Measurements from ENCODE around the gene YIPF3.
"Not testable (repeated sequence)": the region's sequence is repeated elsewhere in the genome, so short reads cannot be mapped to it uniquely, and the experiment has no call there.

The YIPF3 gene

DNA sequence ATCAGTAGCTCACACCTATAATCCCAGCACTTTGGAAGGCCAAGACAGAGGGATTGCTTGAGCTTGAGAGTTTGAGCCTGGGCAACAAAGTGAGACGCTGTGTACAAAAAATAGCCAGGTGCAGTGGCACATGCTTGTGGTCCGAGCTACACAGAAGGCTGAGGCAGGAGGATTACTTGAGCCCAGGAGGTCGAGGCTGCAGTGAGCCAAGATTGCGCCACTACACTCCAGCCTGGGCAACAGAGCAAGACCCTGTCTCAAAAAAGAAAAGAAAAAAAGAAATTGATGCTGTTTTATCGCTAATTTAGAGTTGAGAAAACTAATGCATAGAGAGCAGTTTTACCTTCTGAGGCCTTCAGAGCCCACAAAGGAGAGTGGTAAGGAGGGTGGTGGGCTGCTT lies 18.4 kb downstream of the YIPF3 start:
- not testable (repeated sequence) for H3K9ac ChIP-seq (ENCODE audit: low read depth, low read length); H3K27me3 ChIP-seq (ENCODE audit: insufficient read depth, low read length); H3K27ac ChIP-seq (ENCODE audit: low read depth, low read length); H3K9me3 ChIP-seq (ENCODE audit: insufficient read depth, low read depth, low read length); H3K4me3 ChIP-seq (ENCODE audit: low read length)
- Histone ChIP-seq H3K36me3 (ENCODE audit: insufficient read depth, low read length) (peaks cover 56% of the 10 kb centered on the region), H3K4me1 (ENCODE audit: insufficient read depth, low read length) (peaks cover 15% of the 10 kb centered on the region)
- WGBS: 94% methylated on average over 5 of the region's 5 CpGs

GRCh38 chr6:43497689-43498088 lies 19.0 kb downstream of the YIPF3 start:
- H3K27me3 ChIP-seq (ENCODE audit: insufficient read depth, low read length): no peaks in the 10 kb centered on the region
- H3K4me3 ChIP-seq (ENCODE audit: low read length): no peak overlapping the region
- no peak overlapping the region for H3K9ac ChIP-seq (ENCODE audit: low read depth, low read length)
- WGBS: 95% methylated on average over 12 of the region's 12 CpGs
- no peaks in the 10 kb centered on the region for H3K9me3 ChIP-seq (ENCODE audit: insufficient read depth, low read depth, low read length)
- no peak overlapping the region for H3K27ac ChIP-seq (ENCODE audit: low read depth, low read length)
- H3K4me1 ChIP-seq (ENCODE audit: insufficient read depth, low read length): peaks cover 18% of the 10 kb centered on the region
- peaks cover 50% of the 10 kb centered on the region for H3K36me3 ChIP-seq (ENCODE audit: insufficient read depth, low read length)

DNA sequence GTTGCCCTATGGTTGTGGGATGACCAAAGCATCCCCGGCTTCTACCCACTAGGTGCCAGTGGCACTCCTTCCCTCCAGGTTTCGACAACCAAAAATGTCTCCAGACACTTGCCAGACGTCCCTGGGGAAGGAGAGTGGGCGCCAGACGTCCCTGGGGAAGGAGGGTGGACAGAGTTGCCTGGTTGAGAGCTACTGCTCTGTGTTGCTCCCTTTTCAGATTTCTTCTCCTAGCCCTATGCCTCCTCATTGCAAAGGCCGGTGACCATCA lies 19.7 kb downstream of the YIPF3 start:
- H3K36me3 ChIP-seq (ENCODE audit: insufficient read depth, low read length): peaks cover 44% of the 10 kb centered on the region
- no peak overlapping the region for H3K27ac ChIP-seq (ENCODE audit: low read depth, low read length)
- H3K4me3 ChIP-seq (ENCODE audit: low read length): no peak overlapping the region
- no peaks in the 10 kb centered on the region for H3K9me3 ChIP-seq (ENCODE audit: insufficient read depth, low read depth, low read length)
- H3K4me1 ChIP-seq (ENCODE audit: insufficient read depth, low read length): peaks cover 18% of the 10 kb centered on the region
- H3K27me3 ChIP-seq (ENCODE audit: insufficient read depth, low read length): no peaks in the 10 kb centered on the region
- H3K9ac ChIP-seq (ENCODE audit: low read depth, low read length): no peak overlapping the region
- 93% methylated on average over 6 of the region's 6 CpGs for WGBS

- Histone ChIP-seq H3K36me3 (ENCODE audit: insufficient read depth, low read length) (peaks cover 40% of the 10 kb centered on the region), H3K4me1 (ENCODE audit: insufficient read depth, low read length) (peaks cover 18% of the 10 kb centered on the region), H3K9ac (ENCODE audit: low read depth, low read length) (peak overlapping the region; percentile 48; the same call in 1 of the 2 replicates), H3K27me3 (ENCODE audit: insufficient read depth, low read length) (no peaks in the 10 kb centered on the region), H3K27ac (ENCODE audit: low read depth, low read length) (peak overlapping the region; percentile 56), H3K9me3 (ENCODE audit: insufficient read depth, low read depth, low read length) (no peaks in the 10 kb centered on the region), H3K4me3 (ENCODE audit: low read length) (no peak overlapping the region)
- WGBS: 54% methylated on average over 18 of the region's 18 CpGs
Measured at GRCh38 chr6:43496370-43497128, 20.2 kb downstream of the YIPF3 start.

DNA sequence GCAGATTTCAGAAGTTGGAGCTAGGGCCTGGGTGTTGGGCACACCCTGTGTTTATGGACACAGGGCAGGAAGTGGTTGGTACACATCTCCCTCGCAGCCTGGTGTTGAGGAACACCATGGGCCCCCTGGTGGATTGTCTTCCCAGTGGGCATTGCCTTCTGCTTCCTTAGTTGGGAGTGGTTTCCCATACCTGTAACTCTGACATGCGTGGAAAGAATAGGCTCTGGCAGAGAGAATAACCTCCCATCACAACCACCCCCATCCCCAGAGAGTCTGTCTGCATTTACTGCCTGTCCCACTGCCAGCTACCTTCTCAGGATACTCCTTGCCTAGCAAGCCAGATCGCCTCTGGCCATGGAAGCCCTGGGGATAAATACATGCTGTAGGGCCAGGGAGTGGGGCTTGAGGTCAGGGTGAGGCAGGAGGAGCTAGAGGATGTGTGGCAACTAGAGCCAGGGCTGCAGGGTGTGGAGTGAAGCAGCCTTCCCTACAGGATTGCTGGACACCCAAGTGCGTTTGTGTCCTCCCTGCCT lies 21.3 kb downstream of the YIPF3 start:
- Histone ChIP-seq H3K9me3 (ENCODE audit: insufficient read depth, low read depth, low read length) (no peaks in the 10 kb centered on the region), H3K27ac (ENCODE audit: low read depth, low read length) (peak overlapping the region; percentile 56), H3K4me1 (ENCODE audit: insufficient read depth, low read length) (peaks cover 18% of the 10 kb centered on the region), H3K36me3 (ENCODE audit: insufficient read depth, low read length) (peaks cover 31% of the 10 kb centered on the region), H3K9ac (ENCODE audit: low read depth, low read length) (peak overlapping the region; percentile 48; the same call in 1 of the 2 replicates), H3K4me3 (ENCODE audit: low read length) (no peak overlapping the region), H3K27me3 (ENCODE audit: insufficient read depth, low read length) (no peaks in the 10 kb centered on the region)
- WGBS: 76% methylated on average over 4 of the region's 4 CpGs

- no peak overlapping the region for H3K9ac ChIP-seq (ENCODE audit: low read depth, low read length)
- no peak overlapping the region for H3K27ac ChIP-seq (ENCODE audit: low read depth, low read length)
- peaks cover 23% of the 10 kb centered on the region for H3K36me3 ChIP-seq (ENCODE audit: insufficient read depth, low read length)
- H3K4me3 ChIP-seq (ENCODE audit: low read length): no peak overlapping the region
- H3K27me3 ChIP-seq (ENCODE audit: insufficient read depth, low read length): no peaks in the 10 kb centered on the region
- no peaks in the 10 kb centered on the region for H3K9me3 ChIP-seq (ENCODE audit: insufficient read depth, low read depth, low read length)
- peaks cover 18% of the 10 kb centered on the region for H3K4me1 ChIP-seq (ENCODE audit: insufficient read depth, low read length)
- WGBS: 92% methylated on average over 4 of the region's 4 CpGs
Measured at GRCh38 chr6:43494766-43495165, 22.0 kb downstream of the YIPF3 start.

DNA sequence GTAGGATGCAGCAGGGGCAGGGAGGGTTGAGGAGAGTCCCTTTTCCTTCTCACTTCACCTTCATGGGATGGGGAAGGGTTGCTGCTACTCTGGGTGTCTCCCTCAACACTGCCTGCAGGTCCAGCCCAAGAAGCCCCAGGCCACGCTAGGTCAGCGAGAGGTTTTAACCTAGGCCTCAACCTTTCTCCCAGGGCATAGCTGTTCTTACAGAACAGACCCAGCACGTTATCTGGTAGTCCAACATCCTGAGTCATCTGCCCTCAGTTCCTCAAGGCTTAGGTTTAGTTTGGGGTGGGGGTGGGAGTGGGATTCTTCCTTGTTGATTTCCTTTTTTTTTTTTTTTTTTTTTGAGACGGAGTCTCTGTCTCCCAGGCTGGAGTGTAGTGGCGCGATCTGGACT lies 22.4 kb downstream of the YIPF3 start:
- 97% methylated on average over 6 of the region's 6 CpGs for WGBS
- Histone ChIP-seq H3K9me3 (ENCODE audit: insufficient read depth, low read depth, low read length) (no peaks in the 10 kb centered on the region), H3K9ac (ENCODE audit: low read depth, low read length) (no peak overlapping the region), H3K4me3 (ENCODE audit: low read length) (no peak overlapping the region), H3K4me1 (ENCODE audit: insufficient read depth, low read length) (peaks cover 18% of the 10 kb centered on the region), H3K36me3 (ENCODE audit: insufficient read depth, low read length) (peaks cover 19% of the 10 kb centered on the region), H3K27me3 (ENCODE audit: insufficient read depth, low read length) (no peaks in the 10 kb centered on the region), H3K27ac (ENCODE audit: low read depth, low read length) (no peak overlapping the region)

GRCh38 chr6:43493833-43494232 lies 22.9 kb downstream of the YIPF3 start:
- H3K36me3 ChIP-seq (ENCODE audit: insufficient read depth, low read length): peaks cover 14% of the 10 kb centered on the region
- H3K4me3 ChIP-seq (ENCODE audit: low read length): no peak overlapping the region
- H3K27ac ChIP-seq (ENCODE audit: low read depth, low read length): no peak overlapping the region
- no peaks in the 10 kb centered on the region for H3K9me3 ChIP-seq (ENCODE audit: insufficient read depth, low read depth, low read length)
- no peaks in the 10 kb centered on the region for H3K27me3 ChIP-seq (ENCODE audit: insufficient read depth, low read length)
- peaks cover 18% of the 10 kb centered on the region for H3K4me1 ChIP-seq (ENCODE audit: insufficient read depth, low read length)
- H3K9ac ChIP-seq (ENCODE audit: low read depth, low read length): no peak overlapping the region
- WGBS: 93% methylated on average over 7 of the region's 7 CpGs

- Histone ChIP-seq H3K9me3 (ENCODE audit: insufficient read depth, low read depth, low read length) (no peaks in the 10 kb centered on the region), H3K9ac (ENCODE audit: low read depth, low read length) (no peak overlapping the region), H3K36me3 (ENCODE audit: insufficient read depth, low read length) (peaks cover 9% of the 10 kb centered on the region), H3K4me1 (ENCODE audit: insufficient read depth, low read length) (peaks cover 18% of the 10 kb centered on the region), H3K4me3 (ENCODE audit: low read length) (no peak overlapping the region), H3K27ac (ENCODE audit: low read depth, low read length) (no peak overlapping the region), H3K27me3 (ENCODE audit: insufficient read depth, low read length) (no peaks in the 10 kb centered on the region)
- WGBS: 73% methylated on average over 2 of the region's 2 CpGs
Measured at GRCh38 chr6:43493230-43493629, 23.5 kb downstream of the YIPF3 start.

DNA sequence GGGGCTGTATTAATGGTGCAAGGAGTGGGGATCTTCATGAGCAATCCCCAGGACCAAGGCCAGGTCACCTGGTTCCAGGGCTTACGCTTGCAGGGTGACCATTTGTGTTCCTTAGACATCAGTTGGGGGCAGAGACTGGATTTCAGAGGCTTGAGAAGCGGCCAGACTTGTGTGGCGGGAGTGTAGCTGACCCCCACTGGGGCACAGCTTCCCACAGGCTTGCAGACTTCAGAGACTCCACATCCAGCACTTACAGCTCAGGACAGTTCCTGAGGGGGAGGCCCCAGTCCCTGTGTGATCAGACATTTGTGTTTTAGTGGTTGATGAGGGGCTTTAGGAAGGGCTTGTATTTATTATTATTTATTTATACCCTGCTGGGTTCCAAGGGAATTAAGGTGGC lies 24.1 kb downstream of the YIPF3 start:
- H3K9me3 ChIP-seq (ENCODE audit: insufficient read depth, low read depth, low read length): no peaks in the 10 kb centered on the region
- no peaks in the 10 kb centered on the region for H3K27me3 ChIP-seq (ENCODE audit: insufficient read depth, low read length)
- no peak overlapping the region for H3K27ac ChIP-seq (ENCODE audit: low read depth, low read length)
- peaks cover 18% of the 10 kb centered on the region for H3K4me1 ChIP-seq (ENCODE audit: insufficient read depth, low read length)
- H3K9ac ChIP-seq (ENCODE audit: low read depth, low read length): no peak overlapping the region
- peaks cover 3% of the 10 kb centered on the region; the same call in 1 of the 2 replicates for H3K36me3 ChIP-seq (ENCODE audit: insufficient read depth, low read length)
- H3K4me3 ChIP-seq (ENCODE audit: low read length): no peak overlapping the region
- 90% methylated on average over 3 of the region's 3 CpGs for WGBS

DNA sequence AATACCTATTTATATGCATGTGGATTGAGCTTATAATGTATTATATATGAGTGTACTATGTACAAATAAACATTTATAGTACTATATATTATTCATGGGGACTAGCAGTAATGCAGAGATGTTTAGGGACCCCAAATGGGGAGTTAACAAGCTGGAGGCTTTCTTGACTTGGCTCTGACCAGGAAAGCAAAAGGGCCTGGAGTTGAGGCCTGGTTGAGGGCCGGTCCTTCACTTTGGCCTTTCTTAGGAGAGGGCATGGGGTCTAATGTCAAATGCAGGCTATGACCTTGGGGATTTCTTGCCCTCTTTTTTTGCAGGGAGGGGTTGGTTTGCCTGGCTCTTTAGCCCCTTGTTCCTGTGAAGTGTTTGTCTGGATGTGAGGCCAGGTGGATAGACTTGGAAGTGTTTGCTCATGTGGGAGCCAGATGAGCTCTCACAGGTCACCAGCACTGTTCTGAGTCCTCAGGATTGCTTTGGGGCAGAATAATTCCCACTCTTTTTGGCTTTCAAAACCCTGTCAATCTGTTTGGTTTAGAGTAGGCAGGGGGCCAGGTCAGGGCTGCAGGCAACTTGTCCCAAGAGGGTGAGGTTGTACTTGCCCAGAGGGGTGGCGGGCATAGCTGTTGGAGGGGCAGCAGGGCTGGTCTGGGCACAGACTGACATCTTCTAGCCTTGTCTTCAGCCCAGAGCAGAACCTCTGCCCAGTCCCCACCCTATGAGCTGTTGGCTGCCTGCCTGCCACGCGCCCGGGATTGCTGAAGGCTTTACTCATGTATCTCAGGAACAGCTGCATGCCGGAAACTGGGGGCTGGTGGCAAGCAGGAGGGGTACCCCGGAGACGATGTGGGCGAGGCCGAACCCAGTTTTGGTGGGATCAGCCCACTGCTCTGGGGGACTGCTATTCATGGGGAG lies 24.7 kb downstream of the YIPF3 start:
- 91% methylated on average over 10 of the region's 10 CpGs for WGBS
- Histone ChIP-seq H3K27me3 (ENCODE audit: insufficient read depth, low read length) (no peaks in the 10 kb centered on the region), H3K36me3 (ENCODE audit: insufficient read depth, low read length) (no peaks in the 10 kb centered on the region), H3K9me3 (ENCODE audit: insufficient read depth, low read depth, low read length) (no peaks in the 10 kb centered on the region), H3K9ac (ENCODE audit: low read depth, low read length) (no peak overlapping the region), H3K4me1 (ENCODE audit: insufficient read depth, low read length) (peaks cover 18% of the 10 kb centered on the region), H3K27ac (ENCODE audit: low read depth, low read length) (no peak overlapping the region), H3K4me3 (ENCODE audit: low read length) (no peak overlapping the region)
